ENCODE measurements around the gene THUMPD3. TPM values are rescaled to one million over a fixed set of nuclear protein-coding genes. Genes with fewer than 3 reads are reported as not detected.

THUMPD3 gene
- total RNA-seq, 3 donors from 2014 or later (not counting 1 experiment from before 2014, with no cell fraction given) = 44.0 to 48.8 (median 46.3) TPM

- Mint-ChIP-seq H3K27me3 (ENCODE audit: low read depth in 2 of 2) (no peaks in the 10 kb centered on the region), H3K4me1 (peaks cover 4 to 5% of the 10 kb centered on the region in 2 donors), H3K27ac (no peak overlapping the region), H3K4me3 (no peak overlapping the region), H3K9me3 (no peaks in the 10 kb centered on the region), H3K36me3 (peaks cover 15% of the 10 kb centered on the region)
- Histone ChIP-seq H3K27ac (ENCODE audit: low read length) (no peak overlapping the region), H3K27me3 (ENCODE audit: control insufficient read depth, insufficient read depth, low read length) (no peaks in the 10 kb centered on the region), H3K4me3 (ENCODE audit: low read length) (no peak overlapping the region), H3K9me3 (ENCODE audit: control insufficient read depth, insufficient read depth, low read length) (no peaks in the 10 kb centered on the region), H3K4me1 (ENCODE audit: control insufficient read depth, insufficient read depth, low read length) (no peaks in the 10 kb centered on the region), H3K36me3 (ENCODE audit: control insufficient read depth, insufficient read depth, low read length) (peaks cover 67% of the 10 kb centered on the region)
- intact Hi-C loops (cut with micrococcal nuclease) = no loop called here
- 100% methylated on average over 1 of the region's 1 CpG for WGBS (ENCODE audit: insufficient coverage)
- TF ChIP-seq CTCF (IDR thresholded peaks at IDR 0.05) = no peak
- DNase-seq (no peak), ATAC-seq (no peak)
Observed at GRCh38 chr3:9369508-9369907, 6.7 kb downstream of the THUMPD3 start.

GRCh38 chr3:9373465-9373864 lies 10.6 kb downstream of the THUMPD3 start:
- Histone ChIP-seq H3K9me3 (ENCODE audit: control insufficient read depth, insufficient read depth, low read length) (no peaks in the 10 kb centered on the region), H3K4me1 (ENCODE audit: control insufficient read depth, insufficient read depth, low read length) (no peaks in the 10 kb centered on the region), H3K4me3 (ENCODE audit: low read length) (no peak overlapping the region), H3K27me3 (ENCODE audit: control insufficient read depth, insufficient read depth, low read length) (no peaks in the 10 kb centered on the region), H3K36me3 (ENCODE audit: control insufficient read depth, insufficient read depth, low read length) (peaks cover 71% of the 10 kb centered on the region), H3K27ac (ENCODE audit: low read length) (no peak overlapping the region)
- 65% methylated on average over 3 of the region's 3 CpGs for WGBS (ENCODE audit: insufficient coverage)
- H3K4me3 Mint-ChIP-seq = no peak overlapping the region
- DNase-seq (no peak), ATAC-seq (no peak)
- TF ChIP-seq CTCF (IDR thresholded peaks at IDR 0.05) = no peak
- H3K9me3 Mint-ChIP-seq = no peaks in the 10 kb centered on the region
- H3K4me1 Mint-ChIP-seq = peaks cover 8 to 13% of the 10 kb centered on the region in 2 donors
- intact Hi-C loops (cut with micrococcal nuclease) = no loop called here
- no peaks in the 10 kb centered on the region for H3K27me3 Mint-ChIP-seq (ENCODE audit: low read depth in 2 of 2)
- H3K36me3 Mint-ChIP-seq = peaks cover 30% of the 10 kb centered on the region
- H3K27ac Mint-ChIP-seq = no peak overlapping the region

- Mint-ChIP-seq H3K27ac (peak overlapping the region; percentile 18 to 53), H3K9me3 (no peaks in the 10 kb centered on the region), H3K27me3 (ENCODE audit: low read depth in 2 of 2) (no peaks in the 10 kb centered on the region)
Observed at GRCh38 chr3:9377981-9378380, 15.1 kb downstream of the THUMPD3 start.

More at GRCh38 chr3:9377981-9378380, 15.1 kb downstream of the THUMPD3 start:
- no peak for TF ChIP-seq CTCF (IDR thresholded peaks at IDR 0.05)
- intact Hi-C loops (cut with micrococcal nuclease) = no loop called here
- no peaks in the 10 kb centered on the region for H3K9me3 ChIP-seq (ENCODE audit: control insufficient read depth, insufficient read depth, low read length)
- DNase-seq (no peak), ATAC-seq (no peak)
- peaks cover 19% of the 10 kb centered on the region for H3K36me3 Mint-ChIP-seq
- H3K27me3 ChIP-seq (ENCODE audit: control insufficient read depth, insufficient read depth, low read length) = no peaks in the 10 kb centered on the region
- H3K4me3 Mint-ChIP-seq = no peak overlapping the region
- H3K27ac ChIP-seq (ENCODE audit: low read length) = no peak overlapping the region
- no peaks in the 10 kb centered on the region for H3K4me1 ChIP-seq (ENCODE audit: control insufficient read depth, insufficient read depth, low read length)
- H3K36me3 ChIP-seq (ENCODE audit: control insufficient read depth, insufficient read depth, low read length) = peaks cover 69% of the 10 kb centered on the region
- H3K4me3 ChIP-seq (ENCODE audit: low read length) = no peak overlapping the region
- peaks cover 10% of the 10 kb centered on the region in 2 donors for H3K4me1 Mint-ChIP-seq
- WGBS (ENCODE audit: insufficient coverage) = 100% methylated on average over 1 of the region's 1 CpG
